Measurements from ENCODE around the gene CENPQ.

The CENPQ gene

GRCh38 chr6:49453221-49453620, 9.9 kb upstream of the CENPQ start:
- no peak overlapping the region for H3K4me3 ChIP-seq
- no peak for DNase-seq (ENCODE audit: low spot score)
- TF ChIP-seq, protein P1, sequence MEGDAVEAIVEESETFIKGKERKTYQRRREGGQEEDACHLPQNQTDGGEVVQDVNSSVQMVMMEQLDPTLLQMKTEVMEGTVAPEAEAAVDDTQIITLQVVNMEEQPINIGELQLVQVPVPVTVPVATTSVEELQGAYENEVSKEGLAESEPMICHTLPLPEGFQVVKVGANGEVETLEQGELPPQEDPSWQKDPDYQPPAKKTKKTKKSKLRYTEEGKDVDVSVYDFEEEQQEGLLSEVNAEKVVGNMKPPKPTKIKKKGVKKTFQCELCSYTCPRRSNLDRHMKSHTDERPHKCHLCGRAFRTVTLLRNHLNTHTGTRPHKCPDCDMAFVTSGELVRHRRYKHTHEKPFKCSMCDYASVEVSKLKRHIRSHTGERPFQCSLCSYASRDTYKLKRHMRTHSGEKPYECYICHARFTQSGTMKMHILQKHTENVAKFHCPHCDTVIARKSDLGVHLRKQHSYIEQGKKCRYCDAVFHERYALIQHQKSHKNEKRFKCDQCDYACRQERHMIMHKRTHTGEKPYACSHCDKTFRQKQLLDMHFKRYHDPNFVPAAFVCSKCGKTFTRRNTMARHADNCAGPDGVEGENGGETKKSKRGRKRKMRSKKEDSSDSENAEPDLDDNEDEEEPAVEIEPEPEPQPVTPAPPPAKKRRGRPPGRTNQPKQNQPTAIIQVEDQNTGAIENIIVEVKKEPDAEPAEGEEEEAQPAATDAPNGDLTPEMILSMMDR (IDR thresholded peaks at IDR 0.05), result no peak
- no peak overlapping the region for H3K27ac ChIP-seq

- TF ChIP-seq, protein P1 (IDR thresholded peaks at IDR 0.05), result no peak
- DNase-seq (ENCODE audit: low spot score), result no peak
- Histone ChIP-seq H3K4me3 (no peak overlapping the region), H3K27ac (no peak overlapping the region)
Measured at GRCh38 chr6:49454787-49455709, 8.1 kb upstream of the CENPQ start.

- H3K4me3 ChIP-seq, result no peak overlapping the region
- TF ChIP-seq, protein P1 (IDR thresholded peaks at IDR 0.05), result no peak
- H3K27ac ChIP-seq, result no peak overlapping the region
- no peak for DNase-seq (ENCODE audit: low spot score)
Measured at GRCh38 chr6:49457771-49458170, 5.4 kb upstream of the CENPQ start.

- Histone ChIP-seq H3K4me3 (peak overlapping the region; percentile 87), H3K27ac (peak overlapping the region; percentile 89 to 95)
- TF ChIP-seq, protein P1 (IDR thresholded peaks at IDR 0.05), result no peak
- DNase-seq (ENCODE audit: low spot score), result no peak
Measured at GRCh38 chr6:49462071-49462470, 1.1 kb upstream of the CENPQ start.

GRCh38 chr6:49462599-49462926, 607 bp upstream of the CENPQ start:
- DNase-seq (ENCODE audit: low spot score), result no peak
- peak overlapping the region; percentile 89 to 95 for H3K27ac ChIP-seq
- TF ChIP-seq, protein P1 (IDR thresholded peaks at IDR 0.05), result no peak
- H3K4me3 ChIP-seq, result peak overlapping the region; percentile 87

DNA sequence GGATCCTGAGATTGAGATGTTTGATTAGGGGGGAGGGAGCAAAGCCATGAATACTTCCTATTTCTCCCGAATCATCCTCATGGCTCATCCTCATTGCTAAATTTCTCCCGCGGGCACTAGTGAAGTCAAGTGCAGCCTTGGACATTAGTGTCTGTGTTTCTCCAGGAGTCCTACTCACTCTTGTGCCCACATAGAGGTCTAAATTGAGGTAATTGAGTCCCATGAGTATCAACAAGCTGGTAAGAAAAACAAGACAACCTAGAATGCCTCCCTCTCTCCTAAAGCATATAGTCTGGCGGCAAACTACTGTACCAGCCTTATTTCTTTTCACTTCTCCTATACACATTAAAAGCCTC, 420 bp downstream of the CENPQ start:
- peak overlapping the region; percentile 89 to 95 for H3K27ac ChIP-seq
- DNase-seq (ENCODE audit: low spot score), result no peak
- H3K4me3 ChIP-seq, result peak overlapping the region; percentile 87
- TF ChIP-seq, protein P1 (IDR thresholded peaks at IDR 0.05), result no peak

DNA sequence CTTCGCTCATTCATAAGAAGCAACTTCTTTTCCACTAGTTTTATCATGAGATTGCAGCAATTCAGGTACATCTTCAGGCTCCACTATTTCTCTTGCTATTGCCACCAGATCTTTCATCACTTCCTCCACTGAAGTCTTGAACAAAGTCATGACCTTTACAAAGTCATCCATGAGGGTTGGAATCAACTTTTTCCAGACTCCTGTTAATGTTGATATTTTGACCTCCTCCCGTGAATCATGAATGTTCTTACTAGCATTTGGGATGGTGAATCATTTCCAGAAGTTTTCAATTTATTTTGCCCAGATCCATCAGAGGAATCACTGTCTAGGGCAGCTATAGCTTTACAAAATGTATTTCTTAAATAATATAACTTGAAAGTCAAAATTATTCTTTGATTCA, 1.5 kb downstream of the CENPQ start:
- TF ChIP-seq, protein P1 (IDR thresholded peaks at IDR 0.05), result no peak
- DNase-seq (ENCODE audit: low spot score), result no peak
- no peak overlapping the region for H3K27ac ChIP-seq
- H3K4me3 ChIP-seq, result no peak overlapping the region

Measured in coronary artery (tissue), 2 donors.